OCI-LY7 (cell line): ENCODE data around the gene G6PC3.

Experiments
- CTCF ChIP-seq: fragments of 200-600 bp; sonication (generic); conservative IDR thresholded peaks from 2 replicates; pipeline ENCODE4 v1.5.1; 2014; ENCODE audit warnings: mild to moderate bottlenecking, antibody characterized with exemption, low read length, moderate library complexity, mixed read lengths
- EZH2phosphoT487 ChIP-seq: fragments of 200-600 bp; sonication (generic); IDR thresholded peaks from 2 replicates; pipeline ENCODE4 v1.6.1; 2018; ENCODE audit warnings: low read depth, borderline replicate concordance, mild to moderate bottlenecking, mixed run types, antibody characterized with exemption, low read length, moderate library complexity, mixed read lengths

GRCh38 chr17:44053125-44053872, 17.2 kb upstream of the G6PC3 start:
- no peak for TF ChIP-seq CTCF
- TF ChIP-seq EZH2phosphoT487, result no peak
